NCI-H1417 treated with DMSO at 0.1 percent for 48 hours (cell line): ENCODE measurements around the gene TBC1D22A.
"Not testable (repeated sequence)": the region's sequence is repeated elsewhere in the genome, so short reads cannot be mapped to it uniquely, and the experiment has no call there.

Source experiments
- DNase-seq: peaks from one replicate; lab custom pipeline; 2025; lab: John Stamatoyannopoulos, UW

The TBC1D22A gene

GRCh38 chr22:46774253-46774979 lies 12.0 kb downstream of the TBC1D22A start:
- DNase-seq: no peak

- no peak for DNase-seq
Observed at GRCh38 chr22:46774980-46775849, 12.8 kb downstream of the TBC1D22A start.

GRCh38 chr22:46775850-46776826 lies 13.7 kb downstream of the TBC1D22A start:
- no peak for DNase-seq

- no peak for DNase-seq
Observed at GRCh38 chr22:46776876-46777608, 14.6 kb downstream of the TBC1D22A start.

GRCh38 chr22:46777609-46777970 lies 15.1 kb downstream of the TBC1D22A start:
- no peak for DNase-seq

GRCh38 chr22:46779023-46779422 lies 16.6 kb downstream of the TBC1D22A start:
- DNase-seq: no peak

- DNase-seq: no peak
Observed at GRCh38 chr22:46779651-46780050, 17.2 kb downstream of the TBC1D22A start.

- DNase-seq: no peak
Observed at GRCh38 chr22:46780453-46780852, 18.0 kb downstream of the TBC1D22A start.

GRCh38 chr22:46781291-46781690 lies 18.8 kb downstream of the TBC1D22A start:
- DNase-seq: no peak

GRCh38 chr22:46782200-46782599 lies 19.8 kb downstream of the TBC1D22A start:
- DNase-seq: not testable (repeated sequence)

GRCh38 chr22:46783721-46784120 lies 21.3 kb downstream of the TBC1D22A start:
- no peak for DNase-seq

- DNase-seq: no peak
Observed at GRCh38 chr22:46788441-46789172, 26.2 kb downstream of the TBC1D22A start.

GRCh38 chr22:46789992-46790391 lies 27.5 kb downstream of the TBC1D22A start:
- DNase-seq: no peak

- no peak for DNase-seq
Observed at GRCh38 chr22:46791201-46791731, 28.8 kb downstream of the TBC1D22A start.

GRCh38 chr22:46792061-46792796 lies 29.8 kb downstream of the TBC1D22A start:
- DNase-seq: no peak

- DNase-seq: no peak
Observed at GRCh38 chr22:46792841-46793261, 30.4 kb downstream of the TBC1D22A start.

- DNase-seq: no peak
Observed at GRCh38 chr22:46793497-46793896, 31.0 kb downstream of the TBC1D22A start.

GRCh38 chr22:46794067-46794466 lies 31.6 kb downstream of the TBC1D22A start:
- no peak for DNase-seq

GRCh38 chr22:46794491-46794890 lies 32.0 kb downstream of the TBC1D22A start:
- no peak for DNase-seq

- DNase-seq: no peak
Observed at GRCh38 chr22:46795140-46795539, 32.7 kb downstream of the TBC1D22A start.
